Left kidney (tissue), 2 donors: Measurements from ENCODE around the gene ACAD9. TPM values are rescaled to one million over a fixed set of nuclear protein-coding genes. Genes with fewer than 3 reads are reported as not detected.
"Not testable (repeated sequence)": the region's sequence is repeated elsewhere in the genome, so short reads cannot be mapped to it uniquely, and the experiment has no call there.

ENCODE experiments used
- DNase-seq: peaks from one replicate; pipeline ENCODE4 v3.0.0-alpha.2; 2013
- polyA plus RNA-seq: library from polyadenylated mRNA; unstranded; fragments of 120-200 nt; gene quantifications from one replicate; pipeline ENCODE4 v1.2.1, GENCODE V29; 2013; ENCODE audit not compliant: insufficient read length

The ACAD9 gene
- polyA plus RNA-seq, 1 donor, result 50.7 TPM

DNA sequence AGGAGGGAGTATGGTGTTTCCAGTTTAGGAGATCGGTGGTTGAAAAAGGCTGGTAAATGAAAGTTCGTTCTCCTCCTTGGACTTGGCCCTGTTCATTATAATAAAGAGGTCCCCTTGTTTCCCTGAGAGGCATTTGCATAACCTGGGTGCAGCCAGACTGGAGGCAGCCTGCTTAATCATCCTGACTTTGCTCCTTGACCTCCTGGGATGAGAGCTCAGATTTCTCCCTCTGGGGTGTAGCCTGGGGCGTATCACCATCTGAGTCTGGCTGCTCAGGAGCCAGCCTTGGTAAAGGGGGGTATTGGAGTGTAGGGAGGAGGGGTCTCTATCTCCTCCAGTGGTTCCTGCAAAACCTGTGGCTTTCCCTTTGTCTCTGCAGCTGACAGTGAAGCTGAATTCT is 21.3 kb upstream of the ACAD9 start:
- no peak for DNase-seq

DNA sequence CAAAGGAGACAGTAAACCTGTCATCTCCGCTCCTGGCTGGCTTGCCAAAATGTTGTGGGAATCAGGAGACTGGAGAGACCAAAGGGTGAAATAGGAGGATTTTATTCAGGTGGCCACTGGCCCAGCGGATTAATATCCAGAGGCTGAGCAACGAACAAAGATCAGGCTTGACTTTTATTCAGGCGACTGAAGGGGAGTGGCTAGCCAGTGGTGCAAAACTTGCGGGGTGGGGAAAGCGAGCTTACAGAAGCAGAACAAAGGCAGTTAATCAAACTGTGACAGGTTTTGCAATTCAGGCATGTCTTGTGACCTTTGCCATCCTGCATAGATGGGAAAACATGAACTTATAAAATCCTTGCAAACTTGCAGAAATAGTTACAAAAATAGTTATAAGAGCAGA is 19.8 kb upstream of the ACAD9 start:
- no peak for DNase-seq

DNA sequence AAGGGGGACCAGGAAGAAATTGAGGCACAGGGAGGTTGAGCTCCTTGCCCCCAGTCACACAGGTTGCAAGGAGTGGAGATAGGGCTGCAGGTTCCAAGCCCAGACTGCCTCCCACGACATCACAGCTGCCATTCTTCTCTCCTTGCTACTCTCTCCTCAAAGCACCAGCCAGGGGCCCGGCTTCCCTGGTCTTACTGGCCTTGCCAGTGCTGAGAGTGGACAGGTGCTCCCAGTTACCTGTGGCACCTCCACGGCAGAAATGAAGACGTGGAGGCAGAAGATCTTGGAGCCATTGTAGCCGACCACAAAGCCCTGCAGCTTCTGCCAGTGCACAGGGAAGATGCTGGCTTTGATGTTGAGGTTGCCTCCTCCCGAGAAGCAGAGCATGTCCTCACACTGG is 17.9 kb upstream of the ACAD9 start:
- no peak for DNase-seq

DNA sequence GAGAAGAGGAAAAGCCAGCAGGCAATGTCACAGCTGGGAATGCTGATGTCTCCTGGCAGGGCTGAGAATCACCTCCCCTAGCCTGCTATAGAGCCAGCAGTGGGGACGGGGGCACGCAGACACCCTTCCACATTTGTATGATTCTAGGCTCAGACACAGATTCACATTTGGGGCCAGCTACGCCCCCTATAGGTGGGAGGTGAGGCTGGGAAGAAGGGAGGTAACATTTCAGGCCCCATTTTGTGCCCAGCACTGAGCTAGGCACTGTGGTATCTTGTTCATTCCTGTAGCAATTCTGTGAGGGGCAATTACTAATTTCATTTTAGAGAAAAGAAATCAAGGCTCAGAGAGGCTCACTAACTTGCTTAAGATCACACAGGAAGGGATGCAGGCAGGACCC is 15.9 kb upstream of the ACAD9 start:
- DNase-seq, result no peak

DNA sequence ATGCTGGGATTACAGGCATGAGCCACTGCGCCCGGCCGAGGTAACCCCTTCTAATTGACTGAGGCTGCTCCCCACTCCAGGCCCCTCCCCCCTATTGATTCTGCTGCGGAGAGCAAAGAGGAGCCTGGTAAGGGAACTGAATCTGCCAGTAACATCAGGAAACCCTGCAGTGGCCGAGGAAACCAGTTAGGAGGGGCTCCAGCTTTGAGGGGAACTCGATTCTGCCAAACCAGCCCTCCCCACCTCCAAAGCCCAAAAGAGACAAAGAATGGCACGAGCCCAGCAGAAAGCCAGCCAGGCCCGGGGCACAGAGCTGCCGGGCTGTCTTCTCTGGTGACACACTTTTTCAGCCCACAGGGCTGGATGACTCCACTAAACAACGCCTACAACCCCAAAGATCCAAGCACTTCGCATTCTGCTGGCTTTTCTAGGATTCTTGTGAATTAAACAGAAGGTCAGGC is 15.0 kb upstream of the ACAD9 start:
- no peak for DNase-seq

DNA sequence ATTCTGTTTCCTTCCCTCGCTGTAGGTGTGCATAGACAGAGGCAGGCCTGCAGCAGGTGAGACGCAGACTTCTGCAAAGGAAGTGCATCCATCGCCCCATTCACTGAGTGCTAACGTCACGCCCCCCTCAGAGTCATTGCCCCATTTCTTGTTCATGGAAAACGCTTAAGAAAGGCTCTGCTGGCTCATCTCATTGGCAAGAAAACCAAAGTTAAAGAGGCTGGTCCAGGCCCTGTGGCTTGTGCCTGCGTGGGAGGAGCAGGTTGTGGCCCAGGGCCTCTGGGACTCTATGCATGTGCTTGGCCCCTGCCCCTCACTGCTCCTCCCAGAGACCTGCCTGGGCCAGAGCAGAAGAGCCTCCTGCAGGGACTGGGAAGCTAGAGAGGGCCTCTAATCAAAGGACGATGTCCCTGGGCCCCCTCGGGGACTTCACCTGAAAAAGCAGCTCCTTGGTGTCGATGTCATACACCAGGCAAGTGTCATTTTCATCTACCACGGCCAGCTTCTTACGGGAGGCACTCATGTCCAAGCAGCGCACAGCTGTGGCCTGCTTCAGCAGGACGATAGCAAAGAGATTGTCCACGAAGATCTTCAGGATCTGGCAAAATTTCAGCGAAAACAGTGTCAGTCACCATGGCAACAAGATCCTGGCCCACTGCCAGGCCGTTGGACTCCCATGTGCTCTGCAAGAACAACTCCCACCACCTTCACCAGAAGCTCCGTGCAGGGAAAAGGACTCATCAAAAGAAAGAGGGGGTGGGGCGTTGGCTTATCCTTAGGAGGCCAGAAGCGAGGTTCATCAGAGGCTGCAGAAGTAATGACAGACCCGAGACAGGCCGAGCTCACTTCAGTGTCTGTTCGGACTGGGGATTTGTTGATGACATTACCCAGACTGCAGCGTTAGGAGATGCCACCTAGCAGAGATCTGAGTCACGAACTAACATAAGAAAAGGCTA is 14.3 kb upstream of the ACAD9 start:
- DNase-seq, result peak; percentile 63

DNA sequence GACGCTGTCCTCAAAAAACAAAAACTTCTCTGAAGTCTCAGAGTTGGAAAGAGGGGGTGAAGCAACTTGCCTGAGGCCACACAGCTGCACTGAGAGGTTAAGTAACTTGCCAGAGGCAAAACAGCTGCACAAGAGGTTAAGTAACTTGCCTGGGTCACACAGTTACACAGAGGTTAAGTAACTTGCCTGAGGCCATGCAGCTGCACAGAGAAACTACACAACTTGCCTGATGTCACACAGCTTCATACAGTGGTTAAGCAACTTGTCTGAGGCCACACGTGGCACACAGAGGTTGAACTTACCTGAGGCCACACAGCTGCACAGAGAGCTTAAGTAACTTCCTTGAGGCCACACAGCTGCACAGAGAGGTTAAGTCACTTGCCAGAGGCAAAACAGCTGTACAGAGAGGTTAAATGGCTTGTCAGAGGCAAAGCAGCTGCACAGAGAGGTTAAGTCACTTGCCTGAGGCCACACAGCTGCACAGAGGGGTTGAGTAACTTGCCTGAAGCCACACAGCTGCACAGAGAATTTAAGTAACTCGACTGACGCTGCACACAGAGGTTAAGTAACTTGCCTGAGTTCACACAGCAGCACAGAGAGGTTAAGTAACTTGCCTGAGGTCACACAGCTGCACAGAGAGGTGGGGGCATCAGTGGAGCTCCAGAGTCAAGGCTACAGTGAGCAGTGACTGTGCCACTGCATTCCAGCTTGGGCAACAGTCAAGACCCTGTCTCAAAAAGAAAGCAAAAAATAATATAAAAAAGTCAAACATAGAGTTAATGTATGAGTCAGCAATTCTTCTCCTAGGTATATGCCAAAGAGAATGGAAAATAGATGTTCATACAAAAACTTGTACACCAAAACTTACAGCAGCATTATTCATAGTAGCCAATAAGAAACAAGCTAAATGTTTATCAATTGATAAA is 12.0 kb upstream of the ACAD9 start:
- DNase-seq, result no peak

DNA sequence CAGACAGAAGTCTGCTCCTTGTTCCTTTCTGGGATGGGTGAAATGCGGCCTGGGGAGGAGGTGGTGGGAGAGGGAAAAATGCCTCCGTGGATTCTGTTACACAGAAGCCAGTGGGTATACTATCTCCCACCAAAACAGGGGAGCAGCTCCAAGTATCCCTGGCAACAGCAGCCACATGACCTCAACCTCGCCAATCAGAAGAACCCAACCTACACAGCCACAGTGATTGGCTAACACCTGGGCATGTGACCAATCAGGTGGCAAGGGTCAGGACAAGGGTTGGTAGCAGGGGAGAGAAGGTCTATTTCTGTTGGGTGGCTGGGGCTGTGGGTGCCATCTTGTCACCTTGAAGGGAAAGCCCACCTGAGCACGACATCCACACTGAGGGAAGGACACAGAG is 9.1 kb upstream of the ACAD9 start:
- DNase-seq, result no peak

DNA sequence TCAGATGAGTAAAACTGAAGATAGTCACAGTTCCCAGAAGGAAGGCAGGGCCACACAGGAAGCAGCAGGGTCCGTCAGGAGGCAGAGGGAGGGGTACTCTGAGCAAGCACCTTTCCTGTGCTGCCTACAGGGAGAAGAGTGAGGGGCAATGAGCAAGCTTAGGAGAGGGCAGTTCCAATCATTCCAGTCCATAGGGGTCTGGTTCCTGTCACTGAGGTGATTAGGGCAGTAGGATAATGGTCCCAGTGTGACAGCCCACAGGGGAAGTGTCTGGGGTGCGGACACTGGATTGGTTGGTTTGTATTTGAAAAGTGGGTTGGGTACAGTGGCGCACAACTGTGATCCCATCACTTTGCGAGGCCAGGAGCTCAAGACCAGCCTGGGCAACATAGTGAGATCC is 7.1 kb upstream of the ACAD9 start:
- DNase-seq, result no peak

DNA sequence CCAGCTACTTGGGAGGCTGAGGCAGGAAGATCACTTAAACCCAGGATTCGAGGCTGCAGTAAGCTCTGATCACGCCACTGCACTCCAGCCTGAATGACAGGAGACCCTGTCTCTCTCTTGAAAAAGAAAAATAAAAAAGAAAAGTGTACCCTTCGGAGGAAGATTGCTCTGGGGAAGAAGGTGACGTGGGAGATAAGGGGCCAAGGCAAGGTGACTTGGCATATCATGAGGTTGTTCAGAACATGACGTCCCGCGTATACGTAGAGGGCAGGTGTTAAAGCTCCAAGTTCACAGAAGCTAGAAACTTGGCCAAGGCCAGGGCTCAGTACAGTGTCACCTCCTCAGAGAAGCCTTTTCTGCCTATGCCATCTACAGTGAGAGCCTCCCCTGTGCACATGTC is 6.7 kb upstream of the ACAD9 start:
- no peak for DNase-seq

DNA sequence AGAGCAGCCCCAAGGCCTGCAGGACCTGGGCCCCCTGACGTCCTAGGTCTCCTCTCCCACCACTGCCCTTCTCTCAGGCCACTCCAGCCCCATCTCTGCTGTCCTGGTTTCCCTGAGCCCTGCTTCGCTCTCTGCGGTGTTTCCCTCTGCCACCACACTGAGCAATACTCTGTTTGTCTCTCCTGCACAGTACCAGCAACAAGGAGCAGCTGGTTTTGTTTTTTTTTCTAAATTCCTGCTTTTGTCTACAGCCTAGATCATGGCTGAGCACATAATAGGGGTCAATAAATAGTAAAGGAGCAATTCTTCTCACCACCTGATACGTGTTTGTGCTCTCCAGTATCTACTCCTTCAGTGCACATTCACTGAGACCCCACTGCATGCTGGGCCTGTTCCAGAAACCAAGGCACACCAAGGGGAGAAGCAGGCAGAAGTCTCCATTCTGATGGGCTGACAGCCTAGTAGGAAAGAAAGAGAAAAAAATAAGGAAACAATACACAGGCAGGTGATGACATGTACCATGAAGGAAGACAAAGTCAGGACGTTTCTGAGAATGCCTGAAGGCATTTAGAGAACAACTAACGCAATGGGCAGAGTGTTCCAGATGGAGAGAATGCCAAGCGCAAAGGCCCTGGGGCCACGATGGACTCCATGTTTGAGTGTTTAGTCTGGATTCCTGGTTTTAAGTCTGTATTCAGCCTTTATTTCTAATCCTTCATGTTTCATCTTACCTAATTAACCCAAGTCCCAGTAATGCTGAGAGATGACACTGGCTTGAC is 6.0 kb upstream of the ACAD9 start:
- no peak for DNase-seq

DNA sequence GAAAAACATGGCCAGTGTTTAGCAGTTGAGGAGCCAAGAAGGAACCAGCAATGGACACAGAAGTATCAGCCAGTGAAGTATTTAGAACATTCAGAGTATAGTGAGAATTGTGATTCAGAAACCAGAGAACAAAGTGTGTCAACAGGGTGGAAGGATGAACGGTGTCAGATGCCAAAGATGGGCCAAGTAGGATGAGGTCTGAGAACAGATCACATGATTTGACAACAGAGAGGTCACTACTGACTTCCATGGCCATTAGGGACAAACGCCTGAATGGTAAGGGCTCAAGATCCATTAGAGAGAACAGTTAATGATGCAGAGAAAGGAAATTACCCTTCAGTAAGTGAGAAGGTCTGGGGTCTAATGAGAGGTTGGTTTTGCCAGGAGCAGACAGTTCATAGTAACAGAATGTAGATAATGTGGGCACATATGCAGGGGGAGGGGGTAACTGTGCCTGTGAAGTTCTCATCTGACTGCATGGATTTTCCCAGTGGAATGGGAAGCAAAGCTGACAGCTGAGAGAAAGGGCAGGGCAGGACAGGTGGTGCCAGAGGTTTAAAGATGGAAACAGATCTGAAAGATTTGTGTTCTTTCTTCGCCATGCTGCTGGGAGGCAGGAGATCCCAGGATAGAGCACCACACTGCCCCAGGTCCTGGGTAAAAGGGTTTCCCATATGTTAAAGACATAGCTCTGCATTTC is 4.8 kb upstream of the ACAD9 start:
- DNase-seq, result no peak

DNA sequence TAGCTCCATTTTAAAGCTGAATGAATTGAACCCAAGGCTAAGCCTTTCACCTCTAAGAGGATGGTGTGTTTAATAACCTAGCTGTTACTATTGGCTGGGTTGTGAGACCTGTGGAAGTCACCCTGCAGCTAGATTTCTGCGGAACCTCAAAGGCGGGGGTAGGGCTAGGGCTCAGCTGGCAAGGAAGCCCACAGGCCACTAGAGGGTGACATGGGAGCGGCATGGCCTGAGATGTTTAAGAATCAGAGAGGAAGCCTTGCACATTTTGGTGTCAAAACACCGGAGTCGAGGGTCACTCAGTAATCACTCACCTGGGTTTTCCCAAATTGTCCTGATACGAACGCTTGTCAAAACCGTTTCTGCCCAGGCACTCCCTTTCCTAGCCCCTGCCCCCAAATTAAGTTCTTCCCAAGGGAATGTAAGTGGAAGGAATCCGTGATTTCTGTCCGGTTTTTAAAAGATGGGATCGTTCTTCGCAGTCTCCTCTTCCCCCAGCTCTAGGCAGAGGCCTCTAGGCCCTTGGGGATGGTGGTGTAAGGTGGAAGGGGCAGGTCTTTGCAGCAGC is 3.8 kb upstream of the ACAD9 start:
- DNase-seq, result no peak

DNA sequence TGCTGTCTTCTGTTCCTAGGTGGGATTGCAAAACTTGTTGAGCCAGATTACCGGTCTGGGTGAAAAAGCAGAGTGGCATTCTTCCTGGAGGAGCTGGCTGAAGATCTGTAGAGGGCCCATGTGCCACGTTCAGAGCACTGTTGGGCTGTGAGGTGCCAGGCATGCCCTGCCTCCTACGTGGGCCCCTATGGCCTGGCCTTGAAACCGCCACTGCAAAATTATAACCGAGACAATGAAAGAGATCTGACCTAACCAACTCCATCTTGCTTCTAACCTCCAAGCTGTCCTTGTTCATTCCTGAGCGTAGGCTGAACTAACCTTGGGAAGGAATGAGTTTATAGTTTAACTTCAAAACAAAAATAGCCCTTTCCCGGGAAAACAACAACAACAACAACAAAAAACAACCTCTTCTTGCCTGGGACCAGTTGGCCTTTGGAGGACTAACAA is 1.4 kb upstream of the ACAD9 start:
- no peak for DNase-seq

DNA sequence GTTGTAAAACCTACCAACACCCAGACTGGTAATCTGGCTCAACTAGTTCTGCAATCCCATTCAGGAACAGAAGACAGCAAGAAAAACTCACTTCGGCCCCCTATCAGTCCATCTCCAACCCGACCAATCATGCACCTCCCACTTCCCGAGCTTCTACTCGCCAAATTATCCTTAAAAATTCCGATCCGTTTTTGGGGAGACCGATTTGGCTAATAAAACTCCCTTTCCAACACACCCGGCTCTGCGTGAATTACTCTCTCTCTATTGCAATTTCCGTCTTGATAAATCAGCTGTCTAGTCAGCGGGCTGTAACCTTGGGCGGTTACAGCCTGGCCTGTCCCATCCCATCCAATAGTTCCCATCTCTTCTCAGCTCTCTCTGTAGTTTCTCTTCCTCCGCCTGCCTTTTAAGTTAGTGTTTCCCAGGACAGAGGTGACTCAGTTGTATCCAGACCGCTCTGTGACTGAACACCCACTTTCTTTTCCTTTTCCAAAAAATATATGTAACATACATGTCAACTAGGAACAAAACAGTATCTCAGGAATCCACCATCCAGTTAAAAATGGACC is 780 bp upstream of the ACAD9 start:
- peak; percentile 43 for DNase-seq

DNA sequence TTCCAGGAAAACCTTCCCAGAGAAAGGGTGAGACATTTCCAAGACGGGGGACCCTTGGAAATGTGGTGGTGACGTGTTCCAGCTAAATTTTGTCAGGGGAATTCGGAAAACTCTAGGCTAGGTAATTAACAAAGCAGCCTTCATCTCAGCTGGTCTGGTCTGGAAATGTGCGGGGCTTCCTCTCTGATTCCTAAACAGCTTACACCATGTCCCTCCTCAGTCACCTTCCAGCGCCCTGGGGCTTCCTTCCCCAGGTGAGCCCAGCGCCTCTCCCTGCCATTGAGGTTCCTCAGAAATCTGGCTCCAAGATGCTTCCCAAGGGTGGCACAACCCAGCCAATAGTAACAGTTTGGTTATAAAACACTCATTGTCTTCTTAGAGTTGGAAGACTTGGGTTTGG is 571 bp downstream of the ACAD9 start:
- DNase-seq, result no peak

DNA sequence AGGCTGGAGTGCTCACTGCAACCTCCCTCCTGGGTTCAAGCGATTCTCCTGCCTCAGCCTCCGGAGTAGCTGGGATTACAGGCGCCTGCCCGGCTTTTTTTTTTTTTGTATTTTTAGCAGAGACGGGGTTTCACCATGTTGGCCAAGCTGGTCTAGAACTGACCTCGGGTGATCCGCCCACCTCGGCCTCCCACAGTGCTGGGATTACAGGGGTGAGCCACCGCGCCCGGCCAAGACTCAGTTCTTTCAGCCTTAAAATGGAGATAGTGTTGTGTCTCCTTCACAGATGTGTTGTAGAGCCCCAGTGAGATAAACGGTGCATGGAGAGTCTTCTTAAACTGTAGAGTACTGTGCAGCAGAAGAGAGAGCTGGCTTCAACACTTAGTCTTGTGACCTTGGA is 1.0 kb downstream of the ACAD9 start:
- not testable (repeated sequence) for DNase-seq

DNA sequence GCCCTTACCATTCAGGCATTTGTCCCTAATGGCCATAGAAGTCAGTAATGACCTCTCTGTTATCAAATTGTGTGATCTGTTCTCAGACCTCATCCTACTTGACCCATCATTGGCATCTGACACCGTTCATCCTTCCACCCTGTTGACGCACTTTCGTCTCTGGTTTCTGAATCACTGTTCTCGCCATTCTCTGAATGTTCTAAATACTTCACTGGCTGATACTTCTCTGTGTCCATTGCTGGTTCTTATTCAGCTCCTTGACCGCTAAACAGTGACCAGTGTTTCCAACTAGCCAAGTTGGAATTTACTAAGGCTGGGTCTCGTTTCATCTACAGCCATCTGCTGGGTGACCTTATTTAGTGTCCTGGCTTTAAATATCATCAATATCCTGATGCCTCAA is 2.2 kb downstream of the ACAD9 start:
- no peak for DNase-seq

DNA sequence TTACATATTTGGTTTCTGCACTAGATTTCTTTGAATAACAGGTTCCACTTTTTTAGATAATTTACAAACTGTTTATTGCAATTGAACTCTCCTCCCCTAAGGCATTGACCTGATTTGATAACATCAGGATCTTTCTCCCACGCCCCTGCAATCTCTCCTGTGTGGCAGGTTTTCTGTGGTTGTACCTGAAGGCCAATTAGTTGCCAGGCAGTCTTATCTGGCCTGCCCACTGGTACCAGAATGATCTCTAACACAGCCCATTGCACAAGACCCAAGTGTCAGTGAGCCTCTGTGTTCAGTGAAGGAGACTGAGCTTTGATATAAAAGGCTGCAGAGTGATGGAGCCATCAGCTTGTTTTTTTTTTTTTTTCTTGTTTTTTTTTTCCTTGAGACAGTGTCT is 3.3 kb downstream of the ACAD9 start:
- no peak for DNase-seq

DNA sequence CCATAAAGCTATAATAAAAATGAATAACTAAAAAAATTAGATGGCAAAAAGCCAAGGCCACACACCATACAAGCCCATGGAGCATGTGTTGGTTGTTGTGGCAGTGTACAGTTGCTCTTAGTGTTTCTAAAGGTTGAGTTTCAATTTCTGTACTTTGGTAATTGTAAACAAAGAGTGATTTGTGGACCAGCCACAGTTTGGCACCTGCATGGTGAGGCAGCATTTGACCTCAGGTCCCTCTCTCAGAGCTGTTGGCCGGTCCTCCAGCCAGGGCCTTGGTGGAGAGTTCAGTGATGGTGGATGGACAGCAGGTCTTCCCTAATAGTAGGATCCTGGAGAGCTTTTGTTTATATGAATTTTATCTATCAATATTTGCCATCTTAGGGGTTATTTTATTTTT is 5.6 kb downstream of the ACAD9 start:
- no peak for DNase-seq
